Keratinocyte (primary cell): ENCODE data around the gene PPP1CB.

ENCODE experiments used
- CTCF ChIP-seq, 3 experiments: IDR thresholded peaks in 1 of 3; conservative IDR thresholded peaks in 1 of 3; optimal IDR thresholded peaks in 1 of 3; 2 replicates in 2 of 3; 3 replicates in 1 of 3; pipeline versions ENCODE3 to v1.5.1; 2011; ENCODE audit warnings: low read length in 3 of 3, mild to moderate bottlenecking in 3 of 3, moderate library complexity in 2 of 3, control low read depth in 1 of 3, inconsistent platforms in 1 of 3; ENCODE audit not compliant: insufficient read depth in 2 of 3; ENCODE audit errors: extremely low read depth in 1 of 3
- EZH2 ChIP-seq: IDR thresholded peaks from one replicate; pipeline ENCODE4 v1.6.1; 2012; ENCODE audit warnings: inconsistent platforms, mild to moderate bottlenecking, low read length, moderate library complexity

- TF ChIP-seq CTCF (optimal IDR thresholded peaks at IDR 0.05 in 1 of 3, IDR thresholded peaks at IDR 0.05 in 1 of 3, conservative IDR thresholded peaks at IDR 0.05 in 1 of 3; ENCODE audit: extremely low read depth in 1 of 3, insufficient read depth in 2 of 3, low read length in 3 of 3): no peak
- no peak for TF ChIP-seq EZH2
Measured at GRCh38 chr2:28754321-28754720, 2.7 kb downstream of the PPP1CB start.
